ENCODE results near the gene SNCAIP.

The SNCAIP gene

GRCh38 chr5:122311961-122312590 is at the start of gene SNCAIP:
TSS of gene SNCAIP (plus strand) at chr5:122312237. CDS start at chr5:122391135, 78,898 bp downstream.
- peak; percentile 46 for DNase-seq (ENCODE audit: low read depth, low spot score)

- DNase-seq (ENCODE audit: low read depth, low spot score): no peak
Observed at GRCh38 chr5:122263352-122264030, 48.5 kb upstream of the SNCAIP start.

DNA sequence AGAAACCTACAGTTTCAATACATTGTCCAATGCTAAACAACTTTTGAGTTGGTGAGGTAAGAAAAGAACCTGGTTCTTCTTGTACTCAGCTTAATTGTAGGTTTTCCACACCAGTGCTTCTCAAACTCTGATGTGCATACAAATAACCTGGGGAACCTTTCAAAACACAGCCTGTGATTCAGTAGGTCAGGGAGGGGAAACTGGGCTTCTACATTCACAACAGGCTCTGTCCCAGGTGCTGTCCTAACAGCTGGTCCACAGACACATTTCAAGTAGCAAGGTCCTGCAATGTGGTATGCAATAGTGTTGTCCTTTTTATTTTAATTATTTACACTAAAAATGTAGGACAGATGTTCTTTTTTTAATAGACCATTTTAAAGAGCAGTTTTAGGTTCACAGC is 47.4 kb upstream of the SNCAIP start:
- no peak for DNase-seq (ENCODE audit: low read depth, low spot score)

DNA sequence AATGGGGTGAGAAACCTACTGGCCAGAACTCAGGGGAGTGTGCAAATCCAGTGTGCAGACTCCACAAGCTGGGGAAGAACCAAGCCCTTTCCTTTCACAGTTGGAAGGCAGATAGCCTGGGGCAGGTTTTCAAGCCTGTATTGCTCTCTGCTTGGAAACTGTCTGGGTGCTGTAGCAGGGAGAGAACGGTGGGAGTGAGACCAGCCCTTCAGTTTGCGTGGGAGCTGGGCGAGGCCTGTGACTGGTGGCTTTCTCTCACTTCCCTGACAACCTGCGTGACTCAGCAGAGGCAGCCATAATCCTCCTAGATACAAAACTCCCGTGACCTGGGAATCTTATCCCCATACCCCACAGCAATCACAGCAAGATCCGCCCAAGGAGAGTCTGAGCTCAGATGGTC is 44.9 kb upstream of the SNCAIP start:
- peak; percentile 65 for DNase-seq (ENCODE audit: low read depth, low spot score)

GRCh38 chr5:122273696-122274095 is 38.3 kb upstream of the SNCAIP start:
- no peak for DNase-seq (ENCODE audit: low read depth, low spot score)

DNA sequence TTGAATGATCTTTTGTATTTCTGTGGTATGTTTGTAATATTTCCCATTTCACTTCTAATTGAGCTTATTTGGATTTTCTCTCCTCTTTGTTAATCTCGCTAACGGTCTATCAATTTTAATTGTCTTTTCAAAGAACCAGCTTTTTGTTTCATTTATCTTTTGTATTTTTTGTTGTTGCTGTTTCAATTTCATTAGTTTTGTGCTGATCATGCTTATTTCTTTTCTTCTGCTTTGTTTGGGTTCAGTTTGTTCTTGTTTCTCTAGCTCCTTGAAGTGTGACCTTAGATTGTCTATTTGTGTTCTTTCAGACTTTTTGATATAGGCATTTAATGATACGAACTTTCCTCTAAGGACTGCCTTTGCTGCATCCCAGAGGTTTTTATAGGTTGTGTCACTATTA is 28.4 kb upstream of the SNCAIP start:
- DNase-seq (ENCODE audit: low read depth, low spot score): no peak

GRCh38 chr5:122286541-122286940 is 25.5 kb upstream of the SNCAIP start:
- peak; percentile 86 for DNase-seq (ENCODE audit: low read depth, low spot score)

DNA sequence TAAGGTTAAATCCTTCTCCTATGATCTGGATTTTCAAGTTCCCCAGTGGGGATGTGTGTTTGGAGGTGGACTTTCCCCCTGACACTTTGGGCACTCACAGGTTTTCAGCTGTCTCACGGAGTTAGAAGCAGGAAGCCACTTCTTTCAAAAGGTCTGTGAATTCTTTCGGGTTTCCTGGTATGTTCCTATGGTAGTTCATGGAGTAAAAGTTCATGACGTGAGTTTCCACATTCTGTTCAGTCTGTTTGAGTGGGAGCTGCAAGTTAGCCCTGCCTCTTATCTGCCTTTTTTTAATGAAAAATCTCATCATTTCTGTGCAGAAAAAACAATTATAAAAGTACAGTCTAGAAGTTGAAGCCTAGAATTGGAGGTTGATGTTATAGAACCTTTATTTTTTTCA is 24.9 kb upstream of the SNCAIP start:
- no peak for DNase-seq (ENCODE audit: low read depth, low spot score)

DNA sequence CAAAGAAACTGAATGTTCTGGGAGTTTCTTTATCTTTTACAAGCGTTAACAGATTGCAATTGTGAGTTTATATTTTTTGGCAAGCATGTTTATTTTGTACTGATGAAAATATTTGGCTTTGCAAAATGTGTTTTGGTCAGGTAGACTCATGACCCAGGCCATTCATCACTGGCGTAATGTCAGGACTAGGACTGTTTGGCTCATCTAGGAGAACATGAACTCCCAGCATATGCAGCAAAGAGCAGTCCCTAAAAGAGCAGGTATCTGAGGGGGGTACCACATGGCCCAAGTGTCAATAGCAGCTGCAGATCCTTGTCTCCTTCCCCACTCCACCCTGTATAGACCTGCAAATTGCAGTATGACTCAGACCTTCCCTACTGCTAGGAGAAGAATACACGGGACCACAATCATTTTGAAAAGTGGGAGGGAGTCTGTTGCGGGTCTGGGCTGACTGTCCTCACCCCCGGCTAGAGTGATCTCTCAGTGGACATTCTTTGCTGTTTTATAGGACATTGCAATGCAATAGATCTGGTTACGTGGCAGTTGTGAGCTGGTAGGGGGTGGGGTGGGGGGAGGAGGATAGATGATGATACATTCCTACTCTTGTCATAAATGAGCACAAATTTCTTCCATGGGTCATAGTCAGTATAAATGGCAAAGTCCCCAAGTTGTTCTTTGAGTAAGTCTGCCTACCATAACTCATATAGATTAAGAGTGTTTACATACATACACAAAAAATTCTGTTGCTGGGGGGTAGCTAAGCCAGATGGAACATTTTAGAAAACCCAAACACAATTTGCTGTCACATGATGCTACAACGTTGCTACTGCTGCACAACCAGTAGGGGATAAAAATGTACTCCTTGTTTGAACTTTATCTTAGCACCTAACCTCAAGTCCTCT is 20.8 kb upstream of the SNCAIP start:
- peak; percentile 47 for DNase-seq (ENCODE audit: low read depth, low spot score)

DNA sequence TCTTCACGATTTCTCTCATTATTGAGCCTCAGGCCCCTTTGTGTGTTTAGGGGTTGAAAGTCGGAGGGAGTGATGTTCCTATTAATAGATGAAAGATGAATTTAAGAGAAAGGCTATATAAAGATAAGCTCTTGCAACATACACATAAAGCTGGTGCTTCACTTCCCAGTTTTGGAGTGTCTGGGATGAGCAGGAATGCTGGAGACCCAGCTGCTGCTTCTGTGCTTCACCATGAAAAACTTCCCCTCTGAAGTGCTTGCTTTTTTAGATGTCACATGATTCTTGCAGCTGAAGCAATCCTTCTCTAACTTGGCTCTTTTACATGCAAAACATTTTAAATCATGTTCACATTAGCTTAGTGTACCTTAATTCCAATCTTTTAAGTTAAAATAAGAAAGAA is 19.7 kb upstream of the SNCAIP start:
- DNase-seq (ENCODE audit: low read depth, low spot score): no peak

- peak; percentile 19 for DNase-seq (ENCODE audit: low read depth, low spot score)
Observed at GRCh38 chr5:122295138-122295537, 16.9 kb upstream of the SNCAIP start.

DNA sequence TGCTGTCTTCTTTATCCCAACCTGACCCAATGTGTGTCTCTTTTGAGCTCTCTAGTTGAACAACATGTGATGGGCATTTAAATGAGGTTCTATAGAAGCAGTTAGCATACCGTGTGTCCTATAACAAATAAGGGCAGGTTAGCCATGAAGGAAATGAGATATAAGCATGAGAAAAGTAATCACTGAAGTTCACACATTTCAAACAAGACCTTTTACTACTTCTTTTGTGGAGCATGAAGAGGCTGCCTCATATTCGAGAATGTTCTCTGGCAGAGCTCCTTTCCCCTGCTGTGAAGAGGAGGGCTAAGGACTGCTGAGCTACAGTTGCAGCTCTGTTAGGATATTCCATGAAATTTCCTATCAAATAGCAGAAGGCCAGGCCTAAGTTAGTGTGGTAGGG is 15.2 kb upstream of the SNCAIP start:
- no peak for DNase-seq (ENCODE audit: low read depth, low spot score)

DNA sequence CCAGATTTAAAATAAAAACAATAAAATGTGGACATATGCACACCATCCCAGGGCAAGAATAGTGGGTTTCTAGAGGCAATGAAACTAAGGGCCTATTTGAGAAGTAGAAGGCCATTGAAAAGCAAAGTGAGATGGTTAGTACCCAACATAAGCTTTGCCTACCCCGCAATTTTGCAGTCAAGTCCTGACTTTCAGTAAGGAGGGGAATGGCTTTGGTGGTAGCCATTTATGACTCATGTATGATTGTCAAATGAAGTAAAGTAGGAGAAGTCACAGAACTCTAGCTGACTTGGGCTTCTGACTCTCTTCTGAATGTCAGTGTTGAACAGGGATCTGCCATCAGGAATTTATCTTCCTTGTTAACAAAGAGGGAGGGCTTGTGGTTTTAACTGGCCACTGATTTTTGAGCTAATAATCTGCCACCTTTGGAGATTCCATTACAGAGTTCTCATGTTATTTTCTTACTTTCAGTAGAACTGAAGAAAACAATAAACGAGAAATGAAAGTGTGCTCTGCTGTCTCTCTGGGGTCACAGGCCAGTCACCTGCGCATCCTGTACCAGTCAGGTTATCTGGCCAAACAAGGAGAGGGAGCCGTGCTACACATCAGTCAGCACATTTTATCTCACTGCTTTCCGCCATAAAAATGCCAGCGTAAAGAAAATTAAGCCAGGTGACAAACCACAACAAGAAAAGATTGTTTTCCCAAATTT is 14.3 kb upstream of the SNCAIP start:
- no peak for DNase-seq (ENCODE audit: low read depth, low spot score)

GRCh38 chr5:122300374-122300773 is 11.7 kb upstream of the SNCAIP start:
- no peak for DNase-seq (ENCODE audit: low read depth, low spot score)

DNA sequence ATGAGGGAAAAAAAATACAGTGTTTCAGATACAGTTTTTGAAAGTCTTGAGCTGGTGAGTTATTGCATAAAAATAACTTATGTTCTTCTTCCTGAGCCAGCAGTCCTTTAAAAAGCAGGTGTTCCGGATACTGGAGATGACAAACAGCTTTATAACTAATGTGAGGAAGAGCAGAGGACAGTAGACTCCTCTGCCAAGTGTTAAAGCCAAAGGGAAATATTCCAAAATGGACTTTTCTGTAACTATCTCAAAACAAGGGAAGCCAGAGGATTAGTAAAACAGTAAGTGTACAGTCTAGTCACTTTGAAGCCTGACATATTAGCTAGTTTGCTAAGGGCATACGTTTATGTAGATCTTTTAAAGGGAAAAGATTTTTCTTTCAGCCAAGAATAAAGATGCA is 11.0 kb upstream of the SNCAIP start:
- no peak for DNase-seq (ENCODE audit: low read depth, low spot score)

DNA sequence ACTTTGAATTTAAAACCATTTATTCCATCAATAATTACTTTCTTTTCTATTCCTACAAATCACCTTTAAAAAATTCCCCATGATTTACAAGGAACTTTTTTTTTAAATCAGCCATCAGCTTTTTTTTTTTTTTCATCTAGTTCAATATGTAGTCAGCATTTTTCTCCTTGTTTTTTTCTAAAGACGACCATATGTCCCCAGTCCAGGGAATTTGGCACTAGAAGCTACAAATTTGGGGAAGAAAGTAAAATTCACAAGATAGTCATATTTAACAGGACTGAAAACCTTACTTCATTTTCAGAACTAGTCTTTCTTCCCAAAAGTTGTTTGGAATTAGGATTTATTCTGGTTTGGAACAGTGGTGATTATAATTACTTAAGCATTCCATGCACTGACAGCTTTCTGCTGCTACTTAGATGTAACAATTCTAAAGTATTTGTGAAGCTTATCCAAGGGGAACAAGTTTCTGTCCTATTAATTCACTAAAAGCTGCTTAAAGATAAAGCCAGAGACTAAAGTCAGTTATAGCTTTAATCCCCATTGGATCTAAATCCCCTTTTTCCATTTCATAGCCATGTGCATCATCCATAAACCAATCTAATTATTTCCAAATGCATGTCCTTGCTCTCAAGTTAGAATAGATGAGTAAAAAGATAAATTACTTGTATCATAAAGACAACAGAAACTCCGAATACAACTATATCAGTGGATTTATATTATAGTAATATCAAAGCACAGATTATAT is 7.4 kb upstream of the SNCAIP start:
- no peak for DNase-seq (ENCODE audit: low read depth, low spot score)

DNA sequence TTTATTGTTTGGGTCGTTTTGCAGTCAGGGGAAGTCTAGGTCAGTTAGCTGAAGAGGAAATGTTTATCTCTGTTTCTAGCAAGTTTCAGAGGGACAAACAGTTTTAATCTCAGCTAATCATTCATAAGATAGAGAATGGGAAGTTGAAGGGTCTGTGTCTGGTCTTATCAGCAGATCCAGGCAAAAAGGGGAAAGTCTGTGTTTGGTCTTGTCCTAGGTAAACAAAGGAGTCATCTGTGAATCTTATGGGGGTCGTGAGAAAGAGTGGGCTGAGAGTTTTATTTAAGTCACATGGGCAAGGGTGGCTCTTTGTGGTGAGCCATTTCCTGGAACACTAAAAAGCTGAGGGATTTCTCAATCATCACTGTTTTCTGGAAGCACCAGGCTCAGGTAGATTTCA is 5.6 kb upstream of the SNCAIP start:
- DNase-seq (ENCODE audit: low read depth, low spot score): no peak

- DNase-seq (ENCODE audit: low read depth, low spot score): no peak
Observed at GRCh38 chr5:122310889-122311288, 1.1 kb upstream of the SNCAIP start.

DNA sequence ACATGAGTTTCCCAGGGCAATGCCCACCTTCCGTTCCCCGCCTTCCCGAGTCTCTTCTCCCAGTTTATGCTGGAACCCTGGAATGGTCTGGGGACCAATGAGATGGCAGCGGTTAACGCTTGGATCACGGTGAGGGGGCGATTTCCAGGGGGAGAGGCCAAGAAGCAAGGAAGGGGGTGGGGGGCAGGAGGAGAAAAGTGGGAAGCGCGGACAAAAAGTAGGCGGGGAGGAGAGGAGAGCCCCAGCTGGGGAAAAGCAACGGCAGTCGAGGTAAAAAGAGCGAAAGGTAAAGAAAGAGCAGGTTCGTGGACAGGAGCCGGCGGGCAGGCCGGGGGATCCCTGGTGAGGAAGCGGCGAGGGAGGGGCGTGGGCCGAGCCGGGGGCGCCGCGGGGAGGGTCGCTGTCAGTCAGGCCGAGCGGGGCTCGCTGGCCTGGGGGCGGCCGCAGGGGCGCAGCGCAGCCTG is 508 bp upstream of the SNCAIP start:
- DNase-seq (ENCODE audit: low read depth, low spot score): no peak

- DNase-seq (ENCODE audit: low read depth, low spot score): peak; percentile 38
Observed at GRCh38 chr5:122312591-122313406, 762 bp downstream of the SNCAIP start.
